ENCODE data around the gene RASGRP2. TPM values are rescaled to one million over a fixed set of nuclear protein-coding genes. Genes with fewer than 3 reads are reported as not detected.

RASGRP2 gene
- polyA plus RNA-seq, 1 donor: 10.7 TPM

DNA sequence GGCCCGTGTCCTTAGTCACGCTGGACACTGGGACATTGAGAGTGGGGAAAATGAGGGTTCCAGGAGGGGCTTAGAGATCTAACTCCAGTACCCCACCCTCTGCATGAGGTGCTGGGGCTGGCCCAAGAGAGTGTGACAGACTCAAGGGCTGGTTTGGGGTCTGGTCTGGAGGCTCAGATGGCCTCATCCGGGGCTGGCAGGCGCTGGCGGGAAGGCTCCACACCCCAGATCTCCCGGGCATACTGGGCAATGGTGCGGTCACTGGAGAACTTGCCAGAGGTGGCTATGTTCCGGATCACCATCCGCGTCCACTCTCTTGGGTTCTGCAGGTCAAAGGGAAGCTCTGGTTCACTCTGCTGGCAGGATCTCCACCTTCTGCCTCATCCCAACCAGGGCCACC lies 2.5 kb upstream of the RASGRP2 start:
- Histone ChIP-seq H3K4me1 (ENCODE audit: control insufficient read depth, insufficient read depth, low read length) (peaks cover 35% of the 10 kb centered on the region), H3K9me3 (ENCODE audit: control insufficient read depth, low read depth, low read length) (peaks cover 12% of the 10 kb centered on the region), H3K36me3 (ENCODE audit: control insufficient read depth, insufficient read depth, low read length) (no peaks in the 10 kb centered on the region), H3K4me3 (ENCODE audit: low read length) (no peak overlapping the region), H3K27me3 (ENCODE audit: control insufficient read depth, insufficient read depth, low read length) (peaks cover 56% of the 10 kb centered on the region), H3K27ac (ENCODE audit: low read length) (peak overlapping the region; percentile 29)
- DNase-seq: no peak
- WGBS (ENCODE audit: insufficient coverage, low lambda C conversion rate): no CpG with 5 or more reads among the region's 10 CpGs

- H3K27ac ChIP-seq (ENCODE audit: low read length): peak overlapping the region; percentile 60
- peak overlapping the region; percentile 39 for H3K4me3 ChIP-seq (ENCODE audit: low read length)
- peaks cover 64% of the 10 kb centered on the region for H3K27me3 ChIP-seq (ENCODE audit: control insufficient read depth, insufficient read depth, low read length)
- peaks cover 36% of the 10 kb centered on the region for H3K4me1 ChIP-seq (ENCODE audit: control insufficient read depth, insufficient read depth, low read length)
- no peaks in the 10 kb centered on the region for H3K36me3 ChIP-seq (ENCODE audit: control insufficient read depth, insufficient read depth, low read length)
- WGBS (ENCODE audit: insufficient coverage, low lambda C conversion rate): no CpG with 5 or more reads among the region's 52 CpGs
- peaks cover 12% of the 10 kb centered on the region for H3K9me3 ChIP-seq (ENCODE audit: control insufficient read depth, low read depth, low read length)
- peak; percentile 46 to 47 for DNase-seq
These were observed 1.8 kb upstream of the RASGRP2 start for GRCh38 chr11:64745521-64746328.

DNA sequence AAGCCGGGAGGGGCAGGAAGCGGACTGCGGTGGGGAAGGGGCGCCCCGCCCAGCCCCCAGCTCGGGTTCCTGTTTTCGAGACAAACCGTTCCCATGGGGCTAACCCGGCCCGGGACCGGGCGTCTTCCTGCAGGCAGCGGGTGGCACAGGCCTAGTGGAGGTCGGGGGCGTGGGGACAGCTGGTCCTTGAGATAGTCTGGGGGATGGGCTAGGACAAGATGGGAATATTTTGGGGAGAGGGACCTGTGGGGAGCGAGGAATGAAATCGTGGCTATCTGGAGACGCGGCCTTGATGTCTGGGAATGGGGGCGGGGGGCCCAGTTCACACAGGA lies 1.2 kb upstream of the RASGRP2 start:
- Histone ChIP-seq H3K4me1 (ENCODE audit: control insufficient read depth, insufficient read depth, low read length) (peaks cover 36% of the 10 kb centered on the region), H3K27ac (ENCODE audit: low read length) (peak overlapping the region; percentile 60), H3K4me3 (ENCODE audit: low read length) (peak overlapping the region; percentile 39), H3K27me3 (ENCODE audit: control insufficient read depth, insufficient read depth, low read length) (peaks cover 70% of the 10 kb centered on the region), H3K36me3 (ENCODE audit: control insufficient read depth, insufficient read depth, low read length) (no peaks in the 10 kb centered on the region), H3K9me3 (ENCODE audit: control insufficient read depth, low read depth, low read length) (peaks cover 12% of the 10 kb centered on the region)
- WGBS (ENCODE audit: insufficient coverage, low lambda C conversion rate): no CpG with 5 or more reads among the region's 20 CpGs
- DNase-seq: peak in 1 of 2 donors; percentile 44

GRCh38 chr11:64744544-64745188 lies 724 bp upstream of the RASGRP2 start:
- DNase-seq: no peak
- no peaks in the 10 kb centered on the region for H3K36me3 ChIP-seq (ENCODE audit: control insufficient read depth, insufficient read depth, low read length)
- no CpG with 5 or more reads among the region's 89 CpGs for WGBS (ENCODE audit: insufficient coverage, low lambda C conversion rate)
- peaks cover 12% of the 10 kb centered on the region for H3K9me3 ChIP-seq (ENCODE audit: control insufficient read depth, low read depth, low read length)
- peak overlapping the region; percentile 39 for H3K4me3 ChIP-seq (ENCODE audit: low read length)
- peaks cover 74% of the 10 kb centered on the region for H3K27me3 ChIP-seq (ENCODE audit: control insufficient read depth, insufficient read depth, low read length)
- no peak overlapping the region for H3K27ac ChIP-seq (ENCODE audit: low read length)
- H3K4me1 ChIP-seq (ENCODE audit: control insufficient read depth, insufficient read depth, low read length): peaks cover 36% of the 10 kb centered on the region

GRCh38 chr11:64742889-64743590 lies 902 bp downstream of the RASGRP2 start:
- WGBS (ENCODE audit: insufficient coverage, low lambda C conversion rate): no CpG with 5 or more reads among the region's 58 CpGs
- Histone ChIP-seq H3K27me3 (ENCODE audit: control insufficient read depth, insufficient read depth, low read length) (peaks cover 83% of the 10 kb centered on the region), H3K27ac (ENCODE audit: low read length) (no peak overlapping the region), H3K9me3 (ENCODE audit: control insufficient read depth, low read depth, low read length) (peaks cover 12% of the 10 kb centered on the region), H3K4me3 (ENCODE audit: low read length) (peak overlapping the region; percentile 38), H3K36me3 (ENCODE audit: control insufficient read depth, insufficient read depth, low read length) (no peaks in the 10 kb centered on the region), H3K4me1 (ENCODE audit: control insufficient read depth, insufficient read depth, low read length) (peaks cover 36% of the 10 kb centered on the region)
- peak in 1 of 2 donors; percentile 64 for DNase-seq

DNA sequence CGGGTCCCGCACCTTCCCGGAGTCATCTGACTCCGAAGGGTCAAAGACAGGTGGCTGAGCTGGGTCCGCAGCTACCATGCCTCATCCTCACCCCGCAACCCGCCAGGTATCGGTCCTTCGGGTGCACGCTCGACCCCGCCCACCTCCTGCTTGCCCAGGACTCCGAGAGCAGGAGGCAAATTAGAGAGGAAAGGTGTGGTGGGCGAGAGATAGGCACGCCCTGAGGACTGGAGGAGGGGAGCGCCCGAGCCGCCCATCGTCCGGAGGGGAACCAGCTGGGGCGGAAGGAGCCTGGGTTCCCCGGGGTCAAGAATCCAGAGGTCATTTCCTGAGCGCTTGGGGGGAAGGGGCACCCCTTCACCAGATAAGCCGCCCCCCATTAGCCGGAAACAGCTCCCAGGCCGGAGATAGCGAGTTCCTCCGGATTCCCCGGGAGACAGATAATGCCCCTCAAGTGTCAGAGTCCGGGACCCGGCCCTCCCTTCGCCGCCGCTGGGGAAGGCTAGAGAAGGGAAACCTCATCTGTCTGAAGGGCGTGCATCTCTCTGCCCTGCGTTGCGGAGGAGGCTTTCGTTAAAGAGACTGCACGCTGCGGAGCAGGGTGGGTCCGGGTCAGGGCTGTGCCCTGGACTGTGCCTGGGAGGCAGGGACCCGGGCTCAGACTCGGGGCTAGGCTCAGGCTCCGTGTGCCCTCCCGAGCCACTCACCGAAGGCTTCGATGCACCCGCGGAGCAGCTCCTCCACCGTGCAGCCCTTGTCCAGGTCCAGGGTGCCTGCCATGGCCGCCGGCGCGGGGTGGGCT lies 1.7 kb downstream of the RASGRP2 start:
- Histone ChIP-seq H3K4me3 (ENCODE audit: low read length) (peak overlapping the region; percentile 38), H3K4me1 (ENCODE audit: control insufficient read depth, insufficient read depth, low read length) (peaks cover 36% of the 10 kb centered on the region), H3K27me3 (ENCODE audit: control insufficient read depth, insufficient read depth, low read length) (peaks cover 80% of the 10 kb centered on the region), H3K27ac (ENCODE audit: low read length) (no peak overlapping the region), H3K9me3 (ENCODE audit: control insufficient read depth, low read depth, low read length) (peaks cover 12% of the 10 kb centered on the region), H3K36me3 (ENCODE audit: control insufficient read depth, insufficient read depth, low read length) (no peaks in the 10 kb centered on the region)
- no CpG with 5 or more reads among the region's 54 CpGs for WGBS (ENCODE audit: insufficient coverage, low lambda C conversion rate)
- DNase-seq: peak in 1 of 2 donors; percentile 84

DNA sequence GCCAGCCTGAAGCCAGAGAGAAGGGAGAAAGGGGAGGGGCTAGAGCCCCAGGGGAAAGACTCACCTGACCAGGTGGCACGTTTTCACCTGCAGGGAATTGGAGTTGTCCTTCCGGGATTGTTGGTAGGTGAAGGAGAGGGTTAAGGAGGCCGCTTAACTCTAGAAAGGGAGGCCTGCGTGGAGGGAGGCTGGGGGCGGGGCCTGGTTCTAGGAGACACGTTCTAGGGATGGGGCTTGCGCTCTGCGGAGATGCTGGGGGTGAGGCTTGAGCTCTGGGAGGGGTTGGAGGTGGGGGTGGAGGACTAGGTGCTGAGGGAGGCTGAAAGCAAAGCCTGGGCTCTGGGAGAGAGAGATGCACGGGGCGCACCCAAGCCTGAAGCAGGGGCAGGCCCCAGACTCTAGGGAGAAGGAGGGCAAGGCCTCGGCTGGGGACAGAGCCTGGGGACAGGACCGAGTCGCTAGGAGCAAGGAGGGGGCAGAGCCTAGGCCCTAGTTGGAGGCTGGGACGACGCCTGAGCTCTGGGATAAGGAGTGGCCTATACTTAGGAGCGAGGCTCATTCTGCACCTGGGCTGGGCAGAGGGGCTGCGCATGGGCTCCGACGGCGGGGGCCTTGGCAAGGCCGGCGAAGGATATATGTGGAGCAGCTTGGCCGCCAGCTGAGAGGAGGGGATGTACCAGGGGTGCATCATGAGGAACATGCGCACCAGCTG lies 2.4 kb downstream of the RASGRP2 start:
- DNase-seq: peak in 1 of 2 donors; percentile 26
- Histone ChIP-seq H3K9me3 (ENCODE audit: control insufficient read depth, low read depth, low read length) (peaks cover 12% of the 10 kb centered on the region), H3K27ac (ENCODE audit: low read length) (no peak overlapping the region), H3K4me3 (ENCODE audit: low read length) (peak overlapping the region; percentile 38), H3K4me1 (ENCODE audit: control insufficient read depth, insufficient read depth, low read length) (peaks cover 36% of the 10 kb centered on the region), H3K36me3 (ENCODE audit: control insufficient read depth, insufficient read depth, low read length) (no peaks in the 10 kb centered on the region), H3K27me3 (ENCODE audit: control insufficient read depth, insufficient read depth, low read length) (peaks cover 72% of the 10 kb centered on the region)
- no CpG with 5 or more reads among the region's 24 CpGs for WGBS (ENCODE audit: insufficient coverage, low lambda C conversion rate)

- Histone ChIP-seq H3K4me1 (ENCODE audit: control insufficient read depth, insufficient read depth, low read length) (peaks cover 28% of the 10 kb centered on the region), H3K27me3 (ENCODE audit: control insufficient read depth, insufficient read depth, low read length) (peaks cover 55% of the 10 kb centered on the region), H3K36me3 (ENCODE audit: control insufficient read depth, insufficient read depth, low read length) (no peaks in the 10 kb centered on the region), H3K9me3 (ENCODE audit: control insufficient read depth, low read depth, low read length) (peaks cover 12% of the 10 kb centered on the region), H3K27ac (ENCODE audit: low read length) (no peak overlapping the region), H3K4me3 (ENCODE audit: low read length) (no peak overlapping the region)
- DNase-seq: no peak
- no CpG with 5 or more reads among the region's 12 CpGs for WGBS (ENCODE audit: insufficient coverage, low lambda C conversion rate)
These were observed 4.1 kb downstream of the RASGRP2 start for GRCh38 chr11:64739871-64740270.

GRCh38 chr11:64736654-64737053 lies 7.3 kb downstream of the RASGRP2 start:
- no peaks in the 10 kb centered on the region for H3K9me3 ChIP-seq (ENCODE audit: control insufficient read depth, low read depth, low read length)

More at GRCh38 chr11:64736654-64737053, 7.3 kb downstream of the RASGRP2 start:
- DNase-seq: no peak
- Histone ChIP-seq H3K4me3 (ENCODE audit: low read length) (no peak overlapping the region), H3K27ac (ENCODE audit: low read length) (no peak overlapping the region), H3K36me3 (ENCODE audit: control insufficient read depth, insufficient read depth, low read length) (no peaks in the 10 kb centered on the region), H3K27me3 (ENCODE audit: control insufficient read depth, insufficient read depth, low read length) (peaks cover 28% of the 10 kb centered on the region), H3K4me1 (ENCODE audit: control insufficient read depth, insufficient read depth, low read length) (peaks cover 3% of the 10 kb centered on the region)
- WGBS (ENCODE audit: insufficient coverage, low lambda C conversion rate): no CpG with 5 or more reads among the region's 15 CpGs

All from large intestine (tissue), 3 donors.